Mesenteric fat pad (tissue), 1 donor: Measurements from ENCODE around the gene GRK1. TPM values are rescaled to one million over a fixed set of nuclear protein-coding genes. Genes with fewer than 3 reads are reported as not detected.
"Not testable (repeated sequence)": the region's sequence is repeated elsewhere in the genome, so short reads cannot be mapped to it uniquely, and the experiment has no call there.

Experiments used
- DNase-seq: peaks from one replicate; pipeline ENCODE4 v3.0.0-alpha.2; 2020; ENCODE audit warnings: low spot score
- total RNA-seq: library from RNA; stranded (reverse); fragmentation: NEBNext Ultra II Directional; extraction: Animal tissue kit (Norgen Biotek cat#: 25700); gene quantifications from one replicate; pipeline ENCODE4 v1.2.1, GENCODE V29; 2021
- donor health status: DM: yes; HTN: yes; CAD: no.

Gene GRK1
- total RNA-seq, 1 donor from 2014 or later, result not detected

- DNase-seq, result peak; percentile 85
Measured at GRCh38 chr13:113664751-113665596, 2.0 kb upstream of the GRK1 start.

GRCh38 chr13:113665597-113666328 is 1.3 kb upstream of the GRK1 start:
- DNase-seq, result peak; percentile 41

DNA sequence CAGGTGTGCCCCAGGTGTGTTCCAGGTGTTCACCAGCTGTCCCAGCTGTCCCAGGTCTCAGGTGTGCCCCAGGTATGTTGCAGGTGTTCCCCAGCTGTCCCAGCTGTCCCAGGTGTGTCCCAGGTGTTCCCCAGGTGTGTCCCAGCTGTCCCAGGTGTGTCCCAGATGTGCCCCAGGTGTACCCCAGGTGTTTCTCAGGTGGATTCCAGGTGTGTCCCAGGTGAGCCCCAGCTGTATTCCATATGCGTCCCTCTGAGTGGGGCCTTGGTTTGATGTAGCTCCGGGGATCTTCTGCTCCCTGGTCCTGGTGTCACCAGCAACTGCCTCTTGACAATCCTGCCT is 719 bp upstream of the GRK1 start:
- DNase-seq, result peak; percentile 45

- DNase-seq, result peak; percentile 88
Measured at GRCh38 chr13:113667771-113668490, 912 bp downstream of the GRK1 start.

DNA sequence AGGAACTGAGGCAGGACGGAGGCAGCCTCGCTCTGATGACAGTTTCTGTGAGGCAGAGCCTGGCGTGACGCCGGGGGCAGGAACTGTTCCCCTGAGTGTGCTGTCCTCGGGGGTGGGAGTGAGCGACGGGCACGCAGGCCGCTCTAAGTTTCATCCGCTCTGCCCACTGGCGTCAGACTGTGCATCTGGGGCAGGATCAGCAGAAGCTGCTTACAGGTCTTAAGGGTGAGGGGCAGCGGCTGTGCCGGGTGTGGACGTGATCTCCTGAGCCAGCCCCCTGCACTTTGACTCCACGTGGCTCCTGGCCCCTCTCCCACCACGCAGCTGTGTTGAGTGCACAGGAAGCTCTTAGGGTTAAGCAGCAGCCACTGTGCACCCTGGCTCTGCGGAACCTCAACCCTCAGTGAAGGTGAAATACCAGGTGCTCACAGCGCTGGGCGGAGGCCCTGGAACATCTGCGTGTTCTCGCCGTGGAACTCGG is 1.5 kb downstream of the GRK1 start:
- DNase-seq, result peak; percentile 81

DNA sequence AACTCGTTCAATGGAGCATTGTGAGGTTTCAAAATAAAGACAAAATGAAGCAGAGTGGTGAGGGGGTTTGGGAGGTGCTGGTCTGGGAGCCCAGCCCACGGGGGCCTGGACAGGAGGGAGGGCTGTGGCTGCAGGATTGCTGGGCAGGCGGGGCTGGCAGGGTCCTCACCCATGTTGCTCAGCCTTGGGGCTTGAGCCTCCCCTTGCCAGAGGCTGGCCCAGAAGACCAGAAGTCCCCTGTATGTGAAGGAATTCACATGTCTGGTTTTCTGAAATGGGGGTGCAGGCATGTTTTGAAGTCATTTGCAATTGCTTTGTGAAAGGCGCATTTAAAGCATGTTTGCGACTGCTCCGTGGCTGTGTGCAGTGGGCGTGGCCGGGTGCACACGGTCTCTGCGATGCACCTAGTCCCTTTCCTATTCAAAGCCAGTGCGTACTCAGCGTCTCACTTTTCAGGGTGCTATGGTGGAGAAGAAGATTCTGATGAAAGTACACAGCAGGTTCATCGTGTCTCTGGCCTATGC is 2.3 kb downstream of the GRK1 start:
- DNase-seq, result peak; percentile 51

GRCh38 chr13:113669755-113670341 is 2.8 kb downstream of the GRK1 start:
- DNase-seq, result peak; percentile 82

GRCh38 chr13:113670541-113670940 is 3.5 kb downstream of the GRK1 start:
- DNase-seq, result peak; percentile 85

DNA sequence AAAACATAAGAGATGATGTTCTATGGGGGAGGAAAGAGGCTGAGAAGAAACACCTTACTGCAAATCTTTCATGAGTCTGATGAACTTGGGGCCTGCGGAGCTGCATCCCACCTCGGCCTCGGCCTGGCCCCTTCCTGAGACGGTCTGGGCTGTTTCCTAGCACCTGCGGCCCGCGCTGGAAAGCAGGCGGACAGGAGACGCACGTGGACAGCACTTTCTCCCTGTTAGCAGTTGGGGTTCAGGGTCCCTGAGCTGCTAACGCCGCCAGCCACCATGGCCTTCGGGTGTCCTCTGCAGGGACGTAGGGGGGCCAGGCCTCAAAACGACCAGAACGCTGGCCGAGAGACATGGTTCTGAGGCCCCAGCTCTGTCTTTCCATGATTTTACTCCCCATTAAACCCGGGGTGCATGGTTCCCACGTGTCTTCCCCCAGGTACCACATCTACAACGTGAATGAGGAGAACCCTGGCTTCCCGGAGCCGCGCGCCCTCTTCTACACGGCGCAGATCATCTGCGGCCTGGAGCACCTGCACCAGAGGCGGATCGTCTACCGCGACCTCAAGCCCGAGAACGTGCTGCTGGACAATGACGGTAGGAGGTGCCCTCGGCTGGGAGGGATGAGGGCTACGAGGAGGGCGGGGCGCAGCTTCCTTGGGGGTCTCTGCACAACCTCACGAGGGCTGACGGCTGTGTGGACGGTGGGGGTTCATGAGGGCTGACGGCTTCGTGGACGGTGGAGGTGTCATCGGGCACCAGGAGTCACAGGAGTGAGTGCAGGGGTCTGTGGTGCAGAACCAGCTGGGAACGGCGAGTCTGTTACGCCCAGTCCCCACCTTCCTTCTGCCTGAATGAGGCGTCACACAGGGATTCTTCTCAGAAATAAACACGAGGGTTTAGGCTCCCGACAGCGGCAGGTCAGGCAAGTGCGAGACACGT is 4.3 kb downstream of the GRK1 start:
- peak; percentile 88 for DNase-seq

DNA sequence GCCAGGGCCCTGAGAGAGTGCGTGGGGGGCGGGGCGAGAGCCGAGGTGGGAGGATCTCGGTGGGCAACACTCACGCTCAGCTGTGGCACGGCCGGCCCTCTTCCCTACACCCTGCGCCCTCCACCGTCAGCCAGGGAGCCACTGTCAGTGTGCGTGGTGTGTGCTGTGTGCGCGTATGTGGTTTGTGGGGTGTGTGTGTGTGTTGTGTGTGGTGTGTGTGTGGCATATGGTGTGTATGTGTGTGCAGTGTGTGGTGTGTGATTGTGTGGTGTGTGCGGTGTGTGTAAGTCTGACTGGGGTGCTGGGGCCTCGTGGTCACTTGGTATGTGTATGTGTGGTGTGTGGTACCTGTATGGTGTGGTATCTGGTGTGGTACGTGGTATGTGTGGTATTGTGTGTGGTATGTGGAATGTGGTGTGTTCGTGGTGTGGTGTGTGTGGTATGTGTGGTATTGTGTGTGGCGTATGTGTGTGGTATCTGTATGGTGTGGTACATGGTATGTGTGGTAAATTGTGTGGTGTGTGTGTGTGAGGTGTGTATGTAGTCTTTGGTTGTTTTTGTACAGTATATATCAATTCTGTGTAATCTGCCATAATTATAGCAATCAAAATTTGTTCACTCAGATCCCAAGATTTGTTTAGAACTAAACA is 5.1 kb downstream of the GRK1 start:
- DNase-seq, result peak; percentile 83

DNA sequence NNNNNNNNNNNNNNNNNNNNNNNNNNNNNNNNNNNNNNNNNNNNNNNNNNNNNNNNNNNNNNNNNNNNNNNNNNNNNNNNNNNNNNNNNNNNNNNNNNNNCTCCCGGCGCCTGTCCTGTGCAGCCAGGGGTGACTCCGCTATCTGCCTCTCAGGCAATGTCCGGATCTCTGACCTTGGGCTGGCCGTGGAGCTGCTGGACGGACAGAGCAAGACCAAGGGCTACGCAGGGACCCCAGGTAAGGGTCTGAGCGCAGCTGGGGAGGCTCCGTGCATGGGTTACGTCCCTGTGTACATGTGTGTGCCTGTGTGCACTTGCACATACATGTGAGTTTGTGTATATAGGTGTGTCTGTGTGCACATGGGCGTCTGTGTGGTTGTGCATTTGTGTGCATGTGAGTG is 55.9 kb downstream of the GRK1 start:
- no peak for DNase-seq

GRCh38 chr13:113723410-113724015 is 56.5 kb downstream of the GRK1 start:
- DNase-seq, result no peak

- no peak for DNase-seq
Measured at GRCh38 chr13:113724016-113724758, 57.2 kb downstream of the GRK1 start.

DNA sequence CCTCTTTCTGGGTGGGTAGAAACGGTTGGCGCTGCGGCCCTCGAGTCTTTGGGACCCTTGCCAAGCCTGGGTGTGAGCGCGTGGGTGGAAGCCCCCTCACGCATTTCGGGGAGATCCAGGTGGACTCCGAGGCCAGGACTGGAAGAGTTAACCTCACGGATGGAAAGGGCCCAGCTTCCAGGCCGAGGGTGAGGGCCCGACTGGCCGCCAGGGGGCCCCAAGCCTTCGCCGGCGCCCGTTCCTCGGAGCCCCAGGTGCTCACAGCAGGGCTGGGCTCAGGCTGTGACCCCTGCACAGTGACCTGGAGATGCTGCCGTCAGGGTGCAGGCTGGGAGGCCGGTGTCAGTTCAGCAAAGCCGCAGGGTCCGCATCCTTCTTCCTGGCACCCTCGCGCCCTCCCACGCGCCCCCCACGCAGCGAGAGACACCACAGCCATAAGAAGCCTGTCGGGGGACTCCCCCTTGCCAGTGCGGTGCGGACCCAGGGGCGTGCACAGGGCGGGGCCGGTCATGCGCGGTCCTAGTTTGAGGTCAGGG is 57.8 kb downstream of the GRK1 start:
- DNase-seq, result no peak

DNA sequence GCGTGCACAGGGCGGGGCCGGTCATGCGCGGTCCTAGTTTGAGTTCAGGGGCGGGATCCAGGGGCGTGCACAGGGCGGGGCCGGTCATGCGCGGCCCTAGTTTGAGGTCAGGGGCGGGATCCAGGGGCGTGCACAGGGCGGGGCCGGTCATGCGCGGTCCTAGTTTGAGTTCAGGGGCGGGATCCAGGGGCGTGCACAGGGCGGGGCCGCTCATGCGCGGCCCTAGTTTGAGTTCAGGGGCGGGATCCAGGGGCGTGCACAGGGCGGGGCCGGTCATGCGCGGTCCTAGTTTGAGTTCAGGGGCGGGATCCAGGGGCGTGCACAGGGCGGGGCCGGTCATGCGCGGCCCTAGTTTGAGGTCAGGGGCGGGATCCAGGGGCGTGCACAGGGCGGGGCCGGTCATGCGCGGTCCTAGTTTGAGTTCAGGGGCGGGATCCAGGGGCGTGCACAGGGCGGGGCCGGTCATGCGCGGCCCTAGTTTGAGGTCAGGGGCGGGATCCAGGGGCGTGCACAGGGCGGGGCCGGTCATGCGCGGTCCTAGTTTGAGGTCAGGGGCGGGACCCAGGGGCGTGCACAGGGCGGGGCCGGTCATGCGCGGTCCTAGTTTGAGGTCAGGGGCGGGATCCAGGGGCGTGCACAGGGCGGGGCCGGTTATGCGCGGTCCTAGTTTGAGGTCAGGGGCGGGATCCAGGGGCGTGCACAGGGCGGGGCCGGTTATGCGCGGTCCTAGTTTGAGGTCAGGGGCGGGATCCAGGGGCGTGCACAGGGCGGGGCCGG is 58.5 kb downstream of the GRK1 start:
- DNase-seq, result not testable (repeated sequence)

DNA sequence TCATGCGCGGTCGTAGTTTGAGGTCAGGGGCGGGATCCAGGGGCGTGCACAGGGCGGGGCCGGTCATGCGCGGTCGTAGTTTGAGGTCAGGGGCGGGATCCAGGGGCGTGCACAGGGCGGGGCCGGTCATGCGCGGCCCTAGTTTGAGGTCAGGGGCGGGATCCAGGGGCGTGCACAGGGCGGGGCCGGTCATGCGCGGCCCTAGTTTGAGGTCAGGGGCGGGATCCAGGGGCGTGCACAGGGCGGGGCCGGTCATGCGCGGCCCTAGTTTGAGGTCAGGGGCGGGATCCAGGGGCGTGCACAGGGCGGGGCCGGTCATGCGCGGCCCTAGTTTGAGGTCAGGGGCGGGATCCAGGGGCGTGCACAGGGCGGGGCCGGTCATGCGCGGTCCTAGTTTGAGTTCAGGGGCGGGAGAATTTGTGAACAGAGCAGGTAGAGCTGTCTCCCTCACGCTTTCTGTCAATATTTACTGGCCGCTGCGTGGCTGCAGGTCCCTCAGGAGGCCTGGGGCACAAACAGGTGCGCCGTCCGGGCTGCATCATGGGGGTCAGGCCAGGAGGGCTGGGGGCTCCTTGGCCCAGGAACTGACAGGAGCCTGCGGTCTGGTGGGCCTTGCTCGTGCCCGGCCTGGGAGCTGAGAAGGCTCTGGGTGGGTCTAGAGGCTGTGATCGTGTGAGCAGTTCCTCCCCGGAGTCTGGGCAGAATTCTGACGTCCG is 59.2 kb downstream of the GRK1 start:
- not testable (repeated sequence) for DNase-seq
